ENCODE measurements around the gene MTRF1. TPM values are rescaled to one million over a fixed set of nuclear protein-coding genes. Genes with fewer than 3 reads are reported as not detected.

The MTRF1 gene
- total RNA-seq, 1 donor from 2014 or later = 17.2 TPM

GRCh38 chr13:41216160-41216559 lies 47.2 kb downstream of the MTRF1 start:
- peaks cover 10% of the 10 kb centered on the region for H3K9me3 Mint-ChIP-seq

DNA sequence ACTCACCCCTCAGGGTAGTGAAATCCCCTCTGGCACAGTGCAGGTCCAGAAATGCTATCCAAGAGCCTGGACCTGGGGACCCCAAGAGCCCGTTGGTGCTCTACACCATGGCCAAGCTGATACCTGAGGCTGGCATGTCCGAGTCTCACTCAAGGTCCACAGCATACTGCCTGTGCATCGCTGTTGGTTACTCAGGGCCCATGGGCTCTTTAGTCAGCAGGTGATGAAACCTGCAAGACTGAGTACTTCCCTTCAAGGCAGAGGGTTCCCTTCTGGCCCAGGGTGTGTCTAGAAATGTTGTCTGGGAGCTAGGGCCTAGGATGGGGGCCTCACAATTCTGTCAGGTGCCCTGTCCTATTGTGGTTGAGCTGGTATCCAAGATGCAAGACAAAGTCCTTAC lies 49.5 kb downstream of the MTRF1 start:
- H3K9me3 Mint-ChIP-seq = peaks cover 24% of the 10 kb centered on the region
- H3K4me3 Mint-ChIP-seq = no peak overlapping the region
- TF ChIP-seq CTCF (conservative IDR thresholded peaks at IDR 0.05) = no peak

More at GRCh38 chr13:41216160-41216559, 47.2 kb downstream of the MTRF1 start:
- Mint-ChIP-seq H3K4me3 (no peak overlapping the region), H3K27me3 (ENCODE audit: low read depth) (no peaks in the 10 kb centered on the region), H3K4me1 (no peaks in the 10 kb centered on the region), H3K27ac (ENCODE audit: unreplicated experiment) (peak overlapping the region; percentile 27), H3K36me3 (ENCODE audit: low read depth) (peaks cover 24% of the 10 kb centered on the region)
- DNase-seq (ENCODE audit: low read depth, low spot score) = no peak
- no peak for TF ChIP-seq CTCF (conservative IDR thresholded peaks at IDR 0.05)

GRCh38 chr13:41213316-41213715 lies 50.1 kb downstream of the MTRF1 start:
- Mint-ChIP-seq H3K4me1 (no peaks in the 10 kb centered on the region), H3K4me3 (no peak overlapping the region), H3K36me3 (ENCODE audit: low read depth) (peaks cover 29% of the 10 kb centered on the region), H3K27ac (ENCODE audit: unreplicated experiment) (no peak overlapping the region), H3K9me3 (peaks cover 25% of the 10 kb centered on the region), H3K27me3 (ENCODE audit: low read depth) (no peaks in the 10 kb centered on the region)
- DNase-seq (ENCODE audit: low read depth, low spot score) = no peak
- no peak for TF ChIP-seq CTCF (conservative IDR thresholded peaks at IDR 0.05)

More for the DNA sequence above, 49.5 kb downstream of the MTRF1 start:
- no peak for DNase-seq (ENCODE audit: low read depth, low spot score)
- Mint-ChIP-seq H3K27me3 (ENCODE audit: low read depth) (no peaks in the 10 kb centered on the region), H3K4me1 (no peaks in the 10 kb centered on the region), H3K36me3 (ENCODE audit: low read depth) (peaks cover 29% of the 10 kb centered on the region), H3K27ac (ENCODE audit: unreplicated experiment) (no peak overlapping the region)

- DNase-seq (ENCODE audit: low read depth, low spot score) = no peak
- H3K4me3 Mint-ChIP-seq = no peak overlapping the region
- no peaks in the 10 kb centered on the region for H3K4me1 Mint-ChIP-seq
- H3K36me3 Mint-ChIP-seq (ENCODE audit: low read depth) = peaks cover 29% of the 10 kb centered on the region
- peaks cover 26% of the 10 kb centered on the region for H3K9me3 Mint-ChIP-seq
- no peaks in the 10 kb centered on the region for H3K27me3 Mint-ChIP-seq (ENCODE audit: low read depth)
- no peak overlapping the region for H3K27ac Mint-ChIP-seq (ENCODE audit: unreplicated experiment)
- TF ChIP-seq CTCF (conservative IDR thresholded peaks at IDR 0.05) = no peak
Measured at GRCh38 chr13:41212881-41213280, 50.5 kb downstream of the MTRF1 start.

- peaks cover 31% of the 10 kb centered on the region for H3K36me3 Mint-ChIP-seq (ENCODE audit: low read depth)
- TF ChIP-seq CTCF (conservative IDR thresholded peaks at IDR 0.05) = no peak
- H3K27me3 Mint-ChIP-seq (ENCODE audit: low read depth) = no peaks in the 10 kb centered on the region
- DNase-seq (ENCODE audit: low read depth, low spot score) = no peak
- no peak overlapping the region for H3K27ac Mint-ChIP-seq (ENCODE audit: unreplicated experiment)
- peaks cover 32% of the 10 kb centered on the region for H3K9me3 Mint-ChIP-seq
- H3K4me1 Mint-ChIP-seq = peaks cover 4% of the 10 kb centered on the region
- no peak overlapping the region for H3K4me3 Mint-ChIP-seq
Measured at GRCh38 chr13:41211062-41211461, 52.3 kb downstream of the MTRF1 start.

- Mint-ChIP-seq H3K27me3 (ENCODE audit: low read depth) (no peaks in the 10 kb centered on the region), H3K36me3 (ENCODE audit: low read depth) (peaks cover 9% of the 10 kb centered on the region), H3K27ac (ENCODE audit: unreplicated experiment) (no peak overlapping the region), H3K4me1 (peaks cover 4% of the 10 kb centered on the region), H3K9me3 (peaks cover 24% of the 10 kb centered on the region), H3K4me3 (no peak overlapping the region)
- no peak for DNase-seq (ENCODE audit: low read depth, low spot score)
- no peak for TF ChIP-seq CTCF (conservative IDR thresholded peaks at IDR 0.05)
Measured at GRCh38 chr13:41206467-41206866, 56.9 kb downstream of the MTRF1 start.
